Pons (tissue), 1 donor: Measurements from ENCODE around the gene WDR54.
A peak's percentile ranks its signal among the peaks of the same experiment; 100 is the strongest.
"Not testable (repeated sequence)": the region's sequence is repeated elsewhere in the genome, so short reads cannot be mapped to it uniquely, and the experiment has no call there.

Experiments
- DNase-seq: peaks from one replicate; pipeline ENCODE4 v3.0.0-alpha.2; 2016; ENCODE audit warnings: low spot score

The WDR54 gene

GRCh38 chr2:74457129-74457548 lies 35.6 kb downstream of the WDR54 start:
- no peak for DNase-seq

- no peak for DNase-seq
These were observed 36.1 kb downstream of the WDR54 start for GRCh38 chr2:74457549-74458131.

GRCh38 chr2:74458132-74458937 lies 36.8 kb downstream of the WDR54 start, which contains the start of gene WBP1:
WBP1 (plus strand) TSS chr2:74458438; CDS start chr2:74458603, 165 bp downstream.
- DNase-seq, result peak; percentile 100

- DNase-seq, result no peak
These were observed 37.4 kb downstream of the WDR54 start for GRCh38 chr2:74458938-74459363.

- DNase-seq, result not testable (repeated sequence)
These were observed 38.1 kb downstream of the WDR54 start for GRCh38 chr2:74459503-74460118.

- DNase-seq, result not testable (repeated sequence)
These were observed 38.7 kb downstream of the WDR54 start for GRCh38 chr2:74460187-74460586.

- DNase-seq, result no peak
These were observed 39.9 kb downstream of the WDR54 start for GRCh38 chr2:74461187-74462053.

GRCh38 chr2:74462054-74462785 lies 40.7 kb downstream of the WDR54 start:
- no peak for DNase-seq

GRCh38 chr2:74462786-74463105 lies 41.2 kb downstream of the WDR54 start:
- DNase-seq, result no peak

- DNase-seq, result no peak
These were observed 42.9 kb downstream of the WDR54 start for GRCh38 chr2:74464406-74464805.

- not testable (repeated sequence) for DNase-seq
These were observed 49.2 kb downstream of the WDR54 start for GRCh38 chr2:74470742-74471141.

GRCh38 chr2:74471332-74472065 lies 50.0 kb downstream of the WDR54 start:
- DNase-seq, result peak; percentile 14

- DNase-seq, result peak; percentile 92
These were observed 50.8 kb downstream of the WDR54 start, which contains the start of gene MRPL53 for GRCh38 chr2:74472086-74472944. MRPL53 (minus strand) TSS chr2:74472680; CDS start chr2:74472660, 20 bp downstream.

GRCh38 chr2:74472945-74473258 lies 51.4 kb downstream of the WDR54 start:
- DNase-seq, result peak; percentile 26

GRCh38 chr2:74474481-74474880 lies 53.0 kb downstream of the WDR54 start:
- no peak for DNase-seq

GRCh38 chr2:74474899-74475298 lies 53.4 kb downstream of the WDR54 start:
- DNase-seq, result no peak
